H9 (cell line): ENCODE measurements around the gene RRAD. TPM values are rescaled to one million over a fixed set of nuclear protein-coding genes. Genes with fewer than 3 reads are reported as not detected.

Experiments used
- DNase-seq: peaks from one replicate; pipeline ENCODE4 v3.0.0-alpha.2; 2017
- H2AFZ ChIP-seq: one replicate; pipeline ENCODE4 v1.6.1; 2013; ENCODE audit warnings: mild to moderate bottlenecking, low read length, control low read depth, moderate library complexity
- H2AK5ac ChIP-seq: 2 replicates; pipeline ENCODE4 v1.6.1; 2013; ENCODE audit warnings: low read length, control low read depth, mixed read lengths; ENCODE audit not compliant: insufficient read length
- H2BK120ac ChIP-seq: one replicate; pipeline ENCODE4 v1.6.1; 2013; ENCODE audit warnings: low read depth, mild to moderate bottlenecking, low read length, control low read depth, inconsistent platforms; ENCODE audit not compliant: poor library complexity, severe bottlenecking
- H2BK12ac ChIP-seq: 2 replicates; pipeline ENCODE4 v1.6.1; 2013; ENCODE audit warnings: low read length, control low read depth, mixed read lengths, low read depth; ENCODE audit not compliant: insufficient read length
- H2BK15ac ChIP-seq: 2 replicates; pipeline ENCODE4 v1.6.1; 2013; ENCODE audit warnings: low read depth, low read length, control low read depth
- H2BK20ac ChIP-seq: one replicate; pipeline ENCODE4 v1.6.1; 2013; ENCODE audit warnings: low read depth, mild to moderate bottlenecking, low read length, control low read depth, inconsistent platforms; ENCODE audit not compliant: poor library complexity, severe bottlenecking
- H2BK5ac ChIP-seq: 2 replicates; pipeline ENCODE4 v1.6.1; 2013; ENCODE audit warnings: low read length, control low read depth, mixed read lengths; ENCODE audit not compliant: insufficient read length
- H3K14ac ChIP-seq: 2 replicates; pipeline ENCODE4 v1.6.1; 2013; ENCODE audit warnings: low read length, control low read depth; ENCODE audit not compliant: insufficient read depth
- H3K18ac ChIP-seq: 2 replicates; pipeline ENCODE4 v1.6.1; 2013; ENCODE audit warnings: low read depth, mild to moderate bottlenecking, mixed read lengths, low read length, control low read depth; ENCODE audit not compliant: insufficient read length
- H3K23ac ChIP-seq: 2 replicates; pipeline ENCODE4 v1.6.1; 2013; ENCODE audit warnings: low read length, control low read depth, mixed read lengths, low read depth; ENCODE audit not compliant: insufficient read length
- H3K23me2 ChIP-seq: 2 replicates; pipeline ENCODE4 v1.6.1; 2013; ENCODE audit warnings: low read depth, mild to moderate bottlenecking, mixed read lengths, low read length, control low read depth; ENCODE audit not compliant: insufficient read length, poor library complexity, severe bottlenecking
- H3K27ac ChIP-seq: 2 replicates; pipeline ENCODE4 v1.5.1; 2013; ENCODE audit warnings: low read length, control low read depth, mixed read lengths, low read depth; ENCODE audit not compliant: insufficient read length
- H3K27me3 ChIP-seq: 2 replicates; pipeline ENCODE4 v1.6.1; 2013; ENCODE audit warnings: low read length, control low read depth, inconsistent platforms; ENCODE audit not compliant: insufficient read depth
- H3K4ac ChIP-seq: 2 replicates; pipeline ENCODE4 v1.6.1; 2013; ENCODE audit warnings: low read depth, mild to moderate bottlenecking, control low read depth, inconsistent platforms, low read length, moderate library complexity
- H3K4me1 ChIP-seq: 2 replicates; pipeline ENCODE4 v1.6.1; 2013; ENCODE audit warnings: low read length, control low read depth, inconsistent platforms; ENCODE audit not compliant: insufficient read depth
- H3K4me2 ChIP-seq: 2 replicates; pipeline ENCODE4 v1.6.1; 2013; ENCODE audit warnings: low read length, control low read depth, mixed read lengths; ENCODE audit not compliant: insufficient read length, insufficient read depth
- H3K56ac ChIP-seq: 2 replicates; pipeline ENCODE4 v1.6.1; 2013; ENCODE audit warnings: low read depth, mild to moderate bottlenecking, mixed read lengths, low read length, control low read depth; ENCODE audit not compliant: insufficient read length
- H3K79me1 ChIP-seq: 2 replicates; pipeline ENCODE4 v1.6.1; 2013; ENCODE audit warnings: low read depth, mild to moderate bottlenecking, moderate library complexity, low read length, control low read depth, inconsistent platforms; ENCODE audit not compliant: insufficient read depth, poor library complexity, severe bottlenecking
- H3K79me2 ChIP-seq: 2 replicates; pipeline ENCODE4 v1.6.1; 2013; ENCODE audit warnings: low read length, control low read depth, inconsistent platforms; ENCODE audit not compliant: insufficient read depth
- H3K9ac ChIP-seq: 2 replicates; pipeline ENCODE4 v1.6.1; 2013; ENCODE audit warnings: low read length, control low read depth, mixed read lengths; ENCODE audit not compliant: insufficient read length; ENCODE audit errors: extremely low read depth
- H3K9me3 ChIP-seq: one replicate; pipeline ENCODE4 v1.6.1; 2013; ENCODE audit warnings: low read depth, low read length, inconsistent platforms; ENCODE audit not compliant: control insufficient read depth
- H3T11ph ChIP-seq: one replicate; pipeline ENCODE4 v1.6.1; 2013; ENCODE audit warnings: mild to moderate bottlenecking, low read length, control low read depth, inconsistent platforms
- H4K20me1 ChIP-seq: one replicate; pipeline ENCODE4 v1.6.1; 2013; ENCODE audit not compliant: control insufficient read depth, insufficient read length, insufficient read depth
- H4K5ac ChIP-seq: 2 replicates; pipeline ENCODE4 v1.6.1; 2013; ENCODE audit warnings: low read depth, mild to moderate bottlenecking, mixed read lengths, low read length, control low read depth; ENCODE audit not compliant: insufficient read length
- H4K8ac ChIP-seq: replicated peaks from 2 replicates; pipeline ENCODE4 v1.6.1; 2013; ENCODE audit warnings: low read length, control low read depth, mixed read lengths, low read depth; ENCODE audit not compliant: insufficient read length
- H4K91ac ChIP-seq: 2 replicates; pipeline ENCODE4 v1.6.1; 2013; ENCODE audit warnings: low read depth, mild to moderate bottlenecking, moderate library complexity, mixed read lengths, low read length, control low read depth; ENCODE audit not compliant: insufficient read length
- H3K27ac Mint-ChIP-seq, 3 experiments: 2 replicates in 2 of 3; 3 replicates in 1 of 3; pipeline ENCODE4 v1.8.0; 2020 to 2021; ENCODE audit warnings: mixed read lengths in 3 of 3, mild to moderate bottlenecking in 1 of 3, moderate library complexity in 1 of 3
- H3K27me3 Mint-ChIP-seq: 2 replicates; pipeline ENCODE4 v1.8.0; 2021; ENCODE audit warnings: low read depth, mild to moderate bottlenecking, moderate library complexity, mixed read lengths
- H3K36me3 Mint-ChIP-seq, 3 experiments: 2 replicates in 2 of 3; 3 replicates in 1 of 3; pipeline ENCODE4 v1.8.0; 2020 to 2021; ENCODE audit warnings: low read depth in 3 of 3, mixed read lengths in 3 of 3; ENCODE audit not compliant: insufficient read depth in 1 of 3
- H3K4me1 Mint-ChIP-seq, 2 experiments: 2 replicates each; pipeline ENCODE4 v1.8.0; 2020; ENCODE audit warnings: mixed read lengths in 2 of 2
- H3K4me3 Mint-ChIP-seq, 2 experiments: 2 replicates in 1 of 2; 3 replicates in 1 of 2; pipeline ENCODE4 v1.8.0; 2020 to 2021; ENCODE audit warnings: mild to moderate bottlenecking in 2 of 2, mixed read lengths in 2 of 2, moderate library complexity in 1 of 2
- H3K9me3 Mint-ChIP-seq, 2 experiments: 2 replicates in 1 of 2; 3 replicates in 1 of 2; pipeline ENCODE4 v1.8.0; 2020; ENCODE audit warnings: mild to moderate bottlenecking in 2 of 2, mixed read lengths in 2 of 2, moderate library complexity in 1 of 2
- CTCF ChIP-seq: fragments of 200-600 bp; sonication (generic); conservative IDR thresholded peaks from 3 replicates; pipeline ENCODE4 v1.8.0; 2021; ENCODE audit warnings: antibody characterized with exemption, mild to moderate bottlenecking
- WGBS: extraction: QIAGEN DNeasy Blood & Tissue Kit; methylation state at CpG from one replicate; pipeline ENCODE4 v1.1.7; 2013; ENCODE audit warnings: missing lambda C conversion rate, low lambda C conversion rate, mixed read lengths; ENCODE audit not compliant: insufficient read length; ENCODE audit errors: extremely low coverage; 5-methylcytosine and 5-hydroxymethylcytosine counted together
- total RNA-seq: library from RNA; stranded (reverse); gene quantifications from 2 replicates; pipeline ENCODE4 v1.2.1, GENCODE V29; 2021

RRAD gene
- total RNA-seq, 1 experiment from 2014 or later = 0.72 TPM

GRCh38 chr16:66872559-66872942, 52.8 kb downstream of the RRAD start:
- Histone ChIP-seq H2AFZ (no peak overlapping the region), H4K20me1 (no peaks in the 10 kb centered on the region), H2BK15ac (no peak overlapping the region), H3K56ac (no peak overlapping the region), H3K4me2 (peak overlapping the region; percentile 52), H3K27ac (no peak overlapping the region), H2BK12ac (no peak overlapping the region), H3K14ac (no peak overlapping the region), H4K91ac (no peak overlapping the region), H3K9ac (no peak overlapping the region), H3K4ac (no peak overlapping the region), H2BK120ac (no peak overlapping the region), H3T11ph (no peak overlapping the region), H4K5ac (no peak overlapping the region), H3K23me2 (no peaks in the 10 kb centered on the region), H2AK5ac (no peak overlapping the region), H3K9me3 (no peaks in the 10 kb centered on the region), H3K79me1 (no peaks in the 10 kb centered on the region), H3K27me3 (no peaks in the 10 kb centered on the region), H3K18ac (no peak overlapping the region), H4K8ac (no peak overlapping the region), H3K23ac (no peak overlapping the region), H2BK20ac (no peak overlapping the region), H3K79me2 (no peaks in the 10 kb centered on the region), H3K4me1 (no peaks in the 10 kb centered on the region; the same call in 1 of the 2 replicates), H2BK5ac (no peak overlapping the region)
- Mint-ChIP-seq H3K4me1 (peaks cover 13 to 18% of the 10 kb centered on the region in 2 experiments), H3K27me3 (peaks cover 2% of the 10 kb centered on the region; the same call in 1 of the 2 replicates), H3K27ac (peak overlapping the region in 1 of 3 experiments; percentile 78; a peak in 1 of 7 replicates), H3K9me3 (no peaks in the 10 kb centered on the region; a peak in 1 of 5 replicates), H3K4me3 (peak overlapping the region; percentile 69 to 77), H3K36me3 (no peaks in the 10 kb centered on the region)
- no peak for DNase-seq
- no CpG with 5 or more reads among the region's 4 CpGs for WGBS
- no peak for TF ChIP-seq CTCF
